ENCODE measurements around the gene FBXO30.
A peak's percentile ranks its signal among the peaks of the same experiment; 100 is the strongest.

FBXO30 gene

DNA sequence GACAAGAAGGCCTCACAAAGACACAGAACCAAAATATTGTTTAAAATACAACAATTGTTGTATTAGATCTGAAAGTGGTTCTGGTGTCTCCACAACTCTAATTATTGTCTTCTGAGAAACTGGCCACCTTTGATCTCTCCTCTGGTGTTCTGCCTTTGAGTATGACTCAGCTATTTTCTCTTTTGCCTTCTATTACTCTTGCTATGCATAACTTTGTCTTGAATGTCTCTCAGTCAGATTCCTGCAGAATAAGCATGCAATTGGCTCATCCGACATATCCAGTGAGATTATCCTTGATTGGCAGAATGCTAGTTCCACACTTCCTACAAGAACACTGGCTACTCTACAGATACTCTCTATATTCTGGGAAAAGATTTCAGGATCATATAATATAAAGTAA, 65.0 kb downstream of the FBXO30 start:
- H3K4me1 ChIP-seq (ENCODE audit: insufficient read depth, low read length) = peaks cover 16% of the 10 kb centered on the region
- H3K9ac ChIP-seq (ENCODE audit: low read depth, low read length) = no peak overlapping the region; the same call in 1 of the 2 replicates
- H2AFZ ChIP-seq (ENCODE audit: low read depth, low read length) = no peak overlapping the region
- DNase-seq = peak; percentile 30
- no peaks in the 10 kb centered on the region for H3K79me2 ChIP-seq (ENCODE audit: insufficient read depth, low read length)
- peak; percentile 99 for ATAC-seq (ENCODE audit: insufficient read depth, low read depth)
- no peaks in the 10 kb centered on the region for H3K36me3 ChIP-seq (ENCODE audit: insufficient read depth, low read length)
- no peak overlapping the region for H3K4me3 ChIP-seq (ENCODE audit: low read depth in 1 of 2, low read length in 2 of 2)
- no peaks in the 10 kb centered on the region for H3K9me3 ChIP-seq (ENCODE audit: insufficient read depth, low read length, severe bottlenecking)
- peak overlapping the region; percentile 24; the same call in 1 of the 2 replicates for H3K27ac ChIP-seq (ENCODE audit: low read length)
- TF ChIP-seq EZH2 (IDR thresholded peaks at IDR 0.05; ENCODE audit: borderline replicate concordance, low read depth, low read length, severe bottlenecking) = no peak
- TF ChIP-seq, protein P1, sequence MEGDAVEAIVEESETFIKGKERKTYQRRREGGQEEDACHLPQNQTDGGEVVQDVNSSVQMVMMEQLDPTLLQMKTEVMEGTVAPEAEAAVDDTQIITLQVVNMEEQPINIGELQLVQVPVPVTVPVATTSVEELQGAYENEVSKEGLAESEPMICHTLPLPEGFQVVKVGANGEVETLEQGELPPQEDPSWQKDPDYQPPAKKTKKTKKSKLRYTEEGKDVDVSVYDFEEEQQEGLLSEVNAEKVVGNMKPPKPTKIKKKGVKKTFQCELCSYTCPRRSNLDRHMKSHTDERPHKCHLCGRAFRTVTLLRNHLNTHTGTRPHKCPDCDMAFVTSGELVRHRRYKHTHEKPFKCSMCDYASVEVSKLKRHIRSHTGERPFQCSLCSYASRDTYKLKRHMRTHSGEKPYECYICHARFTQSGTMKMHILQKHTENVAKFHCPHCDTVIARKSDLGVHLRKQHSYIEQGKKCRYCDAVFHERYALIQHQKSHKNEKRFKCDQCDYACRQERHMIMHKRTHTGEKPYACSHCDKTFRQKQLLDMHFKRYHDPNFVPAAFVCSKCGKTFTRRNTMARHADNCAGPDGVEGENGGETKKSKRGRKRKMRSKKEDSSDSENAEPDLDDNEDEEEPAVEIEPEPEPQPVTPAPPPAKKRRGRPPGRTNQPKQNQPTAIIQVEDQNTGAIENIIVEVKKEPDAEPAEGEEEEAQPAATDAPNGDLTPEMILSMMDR (IDR thresholded peaks at IDR 0.05; ENCODE audit: borderline replicate concordance, extremely low read depth, low read length, poor library complexity, severe bottlenecking) = no peak
- no peaks in the 10 kb centered on the region for H3K27me3 ChIP-seq (ENCODE audit: insufficient read depth, low read length, poor library complexity)
- peak overlapping the region; percentile 47; the same call in 1 of the 2 replicates for H3K4me2 ChIP-seq (ENCODE audit: insufficient read depth, low read length)
- no peaks in the 10 kb centered on the region for H4K20me1 ChIP-seq (ENCODE audit: insufficient read depth, low read length)

DNA sequence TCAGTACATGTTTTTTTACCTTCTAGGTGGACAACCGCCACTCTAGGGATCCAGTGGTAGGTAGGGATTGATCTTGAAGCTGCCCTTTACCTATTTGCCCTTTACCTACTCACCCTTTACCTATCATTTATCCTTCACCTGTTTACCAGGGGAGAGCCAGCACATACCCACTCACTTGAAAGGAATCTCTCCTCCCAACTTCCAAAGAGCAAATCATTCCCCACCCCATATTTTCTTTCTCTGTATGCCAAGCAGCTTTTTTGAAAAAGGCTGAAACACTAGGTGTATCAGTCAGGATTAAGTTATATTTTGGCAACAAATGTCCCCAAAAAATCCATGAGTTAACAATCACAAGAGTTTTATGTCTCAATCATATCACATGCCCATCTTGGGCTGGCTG, 68.7 kb downstream of the FBXO30 start:
- Histone ChIP-seq H3K27ac (ENCODE audit: low read length) (no peak overlapping the region), H3K27me3 (ENCODE audit: insufficient read depth, low read length, poor library complexity) (no peaks in the 10 kb centered on the region), H3K79me2 (ENCODE audit: insufficient read depth, low read length) (no peaks in the 10 kb centered on the region), H3K9ac (ENCODE audit: low read depth, low read length) (no peak overlapping the region), H3K36me3 (ENCODE audit: insufficient read depth, low read length) (no peaks in the 10 kb centered on the region), H3K9me3 (ENCODE audit: insufficient read depth, low read length, severe bottlenecking) (no peaks in the 10 kb centered on the region), H3K4me3 (ENCODE audit: low read depth in 1 of 2, low read length in 2 of 2) (no peak overlapping the region), H3K4me2 (ENCODE audit: insufficient read depth, low read length) (no peak overlapping the region), H3K4me1 (ENCODE audit: insufficient read depth, low read length) (peaks cover 16% of the 10 kb centered on the region), H2AFZ (ENCODE audit: low read depth, low read length) (no peak overlapping the region), H4K20me1 (ENCODE audit: insufficient read depth, low read length) (no peaks in the 10 kb centered on the region)
- DNase-seq (no peak), ATAC-seq (ENCODE audit: insufficient read depth, low read depth) (no peak)
- TF ChIP-seq, protein P1 (IDR thresholded peaks at IDR 0.05; ENCODE audit: borderline replicate concordance, extremely low read depth, low read length, poor library complexity, severe bottlenecking) = no peak
- TF ChIP-seq EZH2 (IDR thresholded peaks at IDR 0.05; ENCODE audit: borderline replicate concordance, low read depth, low read length, severe bottlenecking) = no peak

DNA sequence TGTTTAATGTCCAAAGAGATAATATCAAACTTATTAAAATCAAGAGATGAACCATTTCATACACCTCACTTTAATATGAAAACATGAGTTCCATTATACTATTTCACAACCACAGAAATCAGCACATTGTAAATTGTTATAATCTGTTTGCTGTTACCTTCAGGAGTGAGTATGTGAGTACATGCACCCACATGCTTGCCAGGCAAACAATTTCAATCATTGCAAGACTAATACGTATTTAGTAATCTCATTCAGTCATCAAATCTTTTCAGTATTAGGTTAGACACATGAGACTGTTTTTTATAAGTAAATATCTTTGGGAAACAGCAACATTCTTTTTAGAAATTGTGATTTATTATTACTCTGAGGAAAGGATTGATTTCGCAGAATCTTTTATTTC, 70.0 kb downstream of the FBXO30 start:
- Histone ChIP-seq H3K4me2 (ENCODE audit: insufficient read depth, low read length) (no peak overlapping the region), H3K79me2 (ENCODE audit: insufficient read depth, low read length) (no peaks in the 10 kb centered on the region), H3K4me3 (ENCODE audit: low read depth in 1 of 2, low read length in 2 of 2) (no peak overlapping the region), H3K9ac (ENCODE audit: low read depth, low read length) (no peak overlapping the region), H3K4me1 (ENCODE audit: insufficient read depth, low read length) (peaks cover 9% of the 10 kb centered on the region), H4K20me1 (ENCODE audit: insufficient read depth, low read length) (no peaks in the 10 kb centered on the region), H3K27ac (ENCODE audit: low read length) (no peak overlapping the region), H2AFZ (ENCODE audit: low read depth, low read length) (no peak overlapping the region), H3K9me3 (ENCODE audit: insufficient read depth, low read length, severe bottlenecking) (no peaks in the 10 kb centered on the region), H3K36me3 (ENCODE audit: insufficient read depth, low read length) (no peaks in the 10 kb centered on the region), H3K27me3 (ENCODE audit: insufficient read depth, low read length, poor library complexity) (no peaks in the 10 kb centered on the region)
- DNase-seq (no peak), ATAC-seq (ENCODE audit: insufficient read depth, low read depth) (no peak)
- TF ChIP-seq EZH2 (IDR thresholded peaks at IDR 0.05; ENCODE audit: borderline replicate concordance, low read depth, low read length, severe bottlenecking) = no peak
- TF ChIP-seq, protein P1 (IDR thresholded peaks at IDR 0.05; ENCODE audit: borderline replicate concordance, extremely low read depth, low read length, poor library complexity, severe bottlenecking) = no peak
